ENCODE results near the gene HLA-DPA1.

DNA sequence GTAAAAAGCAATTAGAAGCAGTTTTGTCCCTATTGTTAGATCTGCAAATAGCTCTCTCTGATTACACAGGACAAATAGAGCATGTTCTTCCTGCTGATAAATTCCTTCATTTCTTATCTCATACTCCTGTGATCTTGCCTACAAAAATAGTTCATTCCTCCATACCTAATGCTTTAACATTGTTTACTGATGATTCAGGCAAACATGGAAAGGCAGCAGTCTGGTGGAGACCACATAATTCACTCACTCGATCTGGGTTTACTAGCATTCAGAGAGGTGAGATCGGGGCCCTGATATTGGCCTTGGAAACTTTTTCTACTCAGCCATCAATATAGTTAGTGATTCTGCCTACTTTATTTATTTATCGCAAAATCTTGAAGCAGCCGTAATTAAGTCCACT lies 20.2 kb downstream of the HLA-DPA1 start:
- TF ChIP-seq, protein P1, sequence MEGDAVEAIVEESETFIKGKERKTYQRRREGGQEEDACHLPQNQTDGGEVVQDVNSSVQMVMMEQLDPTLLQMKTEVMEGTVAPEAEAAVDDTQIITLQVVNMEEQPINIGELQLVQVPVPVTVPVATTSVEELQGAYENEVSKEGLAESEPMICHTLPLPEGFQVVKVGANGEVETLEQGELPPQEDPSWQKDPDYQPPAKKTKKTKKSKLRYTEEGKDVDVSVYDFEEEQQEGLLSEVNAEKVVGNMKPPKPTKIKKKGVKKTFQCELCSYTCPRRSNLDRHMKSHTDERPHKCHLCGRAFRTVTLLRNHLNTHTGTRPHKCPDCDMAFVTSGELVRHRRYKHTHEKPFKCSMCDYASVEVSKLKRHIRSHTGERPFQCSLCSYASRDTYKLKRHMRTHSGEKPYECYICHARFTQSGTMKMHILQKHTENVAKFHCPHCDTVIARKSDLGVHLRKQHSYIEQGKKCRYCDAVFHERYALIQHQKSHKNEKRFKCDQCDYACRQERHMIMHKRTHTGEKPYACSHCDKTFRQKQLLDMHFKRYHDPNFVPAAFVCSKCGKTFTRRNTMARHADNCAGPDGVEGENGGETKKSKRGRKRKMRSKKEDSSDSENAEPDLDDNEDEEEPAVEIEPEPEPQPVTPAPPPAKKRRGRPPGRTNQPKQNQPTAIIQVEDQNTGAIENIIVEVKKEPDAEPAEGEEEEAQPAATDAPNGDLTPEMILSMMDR (IDR thresholded peaks at IDR 0.05) = no peak
- no peak for TF ChIP-seq ZFX (IDR thresholded peaks at IDR 0.05; ENCODE audit: borderline replicate concordance)
